MM.1S (cell line): ENCODE data around the gene LITAFD.

ENCODE experiments used
- EZH2 ChIP-seq: fragments of 300-600 bp; sonication (generic); optimal IDR thresholded peaks from 2 replicates; pipeline ENCODE3; 2017; ENCODE audit warnings: low read depth, mild to moderate bottlenecking, antibody characterized with exemption, low read length, mixed read lengths
- TF ChIP-seq, protein P1 (sequence below): fragments of 300-600 bp; sonication (generic); IDR thresholded peaks from 2 replicates; pipeline ENCODE4 v1.5.1; 2016; ENCODE audit warnings: antibody characterized with exemption, low read length, mixed read lengths

GRCh38 chr16:8929086-8929748 is 47.1 kb downstream of the LITAFD start:
- TF ChIP-seq, protein P1, sequence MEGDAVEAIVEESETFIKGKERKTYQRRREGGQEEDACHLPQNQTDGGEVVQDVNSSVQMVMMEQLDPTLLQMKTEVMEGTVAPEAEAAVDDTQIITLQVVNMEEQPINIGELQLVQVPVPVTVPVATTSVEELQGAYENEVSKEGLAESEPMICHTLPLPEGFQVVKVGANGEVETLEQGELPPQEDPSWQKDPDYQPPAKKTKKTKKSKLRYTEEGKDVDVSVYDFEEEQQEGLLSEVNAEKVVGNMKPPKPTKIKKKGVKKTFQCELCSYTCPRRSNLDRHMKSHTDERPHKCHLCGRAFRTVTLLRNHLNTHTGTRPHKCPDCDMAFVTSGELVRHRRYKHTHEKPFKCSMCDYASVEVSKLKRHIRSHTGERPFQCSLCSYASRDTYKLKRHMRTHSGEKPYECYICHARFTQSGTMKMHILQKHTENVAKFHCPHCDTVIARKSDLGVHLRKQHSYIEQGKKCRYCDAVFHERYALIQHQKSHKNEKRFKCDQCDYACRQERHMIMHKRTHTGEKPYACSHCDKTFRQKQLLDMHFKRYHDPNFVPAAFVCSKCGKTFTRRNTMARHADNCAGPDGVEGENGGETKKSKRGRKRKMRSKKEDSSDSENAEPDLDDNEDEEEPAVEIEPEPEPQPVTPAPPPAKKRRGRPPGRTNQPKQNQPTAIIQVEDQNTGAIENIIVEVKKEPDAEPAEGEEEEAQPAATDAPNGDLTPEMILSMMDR = no peak
- TF ChIP-seq EZH2 = no peak
